Activated T-helper 17 cell treated with anti-CD3 and anti-CD28 coated beads, Interleukin-2, amount 50 U/mL, for 72 hours (primary cell): ENCODE results near the gene MRPL2. TPM values are rescaled to one million over a fixed set of nuclear protein-coding genes. Genes with fewer than 3 reads are reported as not detected.

Source experiments
- ATAC-seq: fragments of 150-1000 bp; cut with Tn5 transposase; replicated peaks from 2 replicates; pipeline ENCODE4 v1.10.0; 2021; ENCODE audit warnings: mild to moderate bottlenecking, moderate library complexity
- H3K27ac Mint-ChIP-seq: one replicate; pipeline ENCODE4 v1.8.0; 2022; ENCODE audit warnings: mixed read lengths
- H3K27me3 Mint-ChIP-seq: one replicate; pipeline ENCODE4 v1.8.0; 2022; ENCODE audit warnings: mixed read lengths
- H3K36me3 Mint-ChIP-seq: one replicate; pipeline ENCODE4 v1.8.0; 2022; ENCODE audit warnings: low read depth, mild to moderate bottlenecking, mixed read lengths
- H3K4me1 Mint-ChIP-seq: one replicate; pipeline ENCODE4 v1.8.0; 2022; ENCODE audit warnings: mixed read lengths
- H3K4me3 Mint-ChIP-seq: one replicate; pipeline ENCODE4 v1.8.0; 2022; ENCODE audit warnings: mild to moderate bottlenecking, mixed read lengths
- H3K9me3 Mint-ChIP-seq: one replicate; pipeline ENCODE4 v1.8.0; 2022; ENCODE audit warnings: mixed read lengths
- total RNA-seq, 2 donors: library from RNA; stranded (reverse); gene quantifications; one replicate each; pipeline ENCODE4 v1.2.3, GENCODE V29; 2022

MRPL2 gene
- total RNA-seq = 10 to 100 TPM; 65.2 to 67.3 TPM

GRCh38 chr6:43059168-43060033, at the start of gene MRPL2, which contains the start of gene KLC4:
MRPL2 (minus strand) TSS chr6:43059434; CDS start chr6:43059381, 53 bp downstream.
KLC4 (plus strand) TSS chr6:43059631; CDS start chr6:43061336, 1,705 bp downstream.
- peaks cover 20% of the 10 kb centered on the region for H3K4me1 Mint-ChIP-seq

GRCh38 chr6:43107344-43108062, 48.3 kb upstream of the MRPL2 start:
- Mint-ChIP-seq H3K27ac (no peak overlapping the region), H3K36me3 (no peaks in the 10 kb centered on the region), H3K27me3 (no peaks in the 10 kb centered on the region), H3K4me1 (no peaks in the 10 kb centered on the region), H3K4me3 (no peak overlapping the region), H3K9me3 (no peaks in the 10 kb centered on the region)
- no peak for ATAC-seq

More at GRCh38 chr6:43059168-43060033, at the start of gene MRPL2, which contains the start of gene KLC4:
- Mint-ChIP-seq H3K9me3 (no peaks in the 10 kb centered on the region), H3K27me3 (no peaks in the 10 kb centered on the region), H3K36me3 (peaks cover 54% of the 10 kb centered on the region), H3K4me3 (peak within 1 kb of the TSS; percentile 95), H3K27ac (peak within 1 kb of the TSS; percentile 98)
- ATAC-seq = peak; percentile 97

- no peak for ATAC-seq
- no peaks in the 10 kb centered on the region for H3K4me1 Mint-ChIP-seq
- H3K4me3 Mint-ChIP-seq = no peak overlapping the region
- no peak overlapping the region for H3K27ac Mint-ChIP-seq
- no peaks in the 10 kb centered on the region for H3K9me3 Mint-ChIP-seq
- no peaks in the 10 kb centered on the region for H3K27me3 Mint-ChIP-seq
- no peaks in the 10 kb centered on the region for H3K36me3 Mint-ChIP-seq
Measured at GRCh38 chr6:43105538-43106222, 46.4 kb upstream of the MRPL2 start.

GRCh38 chr6:43103253-43103876, 44.1 kb upstream of the MRPL2 start:
- ATAC-seq = no peak
- Mint-ChIP-seq H3K4me1 (no peaks in the 10 kb centered on the region), H3K27ac (no peak overlapping the region), H3K36me3 (no peaks in the 10 kb centered on the region), H3K9me3 (no peaks in the 10 kb centered on the region), H3K4me3 (no peak overlapping the region), H3K27me3 (no peaks in the 10 kb centered on the region)

- Mint-ChIP-seq H3K4me3 (no peak overlapping the region), H3K4me1 (no peaks in the 10 kb centered on the region), H3K9me3 (no peaks in the 10 kb centered on the region), H3K36me3 (no peaks in the 10 kb centered on the region), H3K27me3 (no peaks in the 10 kb centered on the region), H3K27ac (no peak overlapping the region)
- ATAC-seq = no peak
Measured at GRCh38 chr6:43101497-43101896, 42.3 kb upstream of the MRPL2 start.

- no peaks in the 10 kb centered on the region for H3K27me3 Mint-ChIP-seq
- H3K27ac Mint-ChIP-seq = no peak overlapping the region
- H3K4me3 Mint-ChIP-seq = no peak overlapping the region
- no peaks in the 10 kb centered on the region for H3K9me3 Mint-ChIP-seq
- H3K36me3 Mint-ChIP-seq = no peaks in the 10 kb centered on the region
- H3K4me1 Mint-ChIP-seq = peaks cover 10% of the 10 kb centered on the region
- no peak for ATAC-seq
Measured at GRCh38 chr6:43097502-43097901, 38.3 kb upstream of the MRPL2 start.

- Mint-ChIP-seq H3K9me3 (no peaks in the 10 kb centered on the region), H3K27ac (no peak overlapping the region), H3K36me3 (no peaks in the 10 kb centered on the region), H3K4me3 (no peak overlapping the region), H3K27me3 (no peaks in the 10 kb centered on the region), H3K4me1 (peaks cover 11% of the 10 kb centered on the region)
- no peak for ATAC-seq
Measured at GRCh38 chr6:43097098-43097489, 37.9 kb upstream of the MRPL2 start.

GRCh38 chr6:43096451-43097097, 37.3 kb upstream of the MRPL2 start:
- Mint-ChIP-seq H3K4me3 (no peak overlapping the region), H3K9me3 (no peaks in the 10 kb centered on the region), H3K27ac (no peak overlapping the region), H3K4me1 (peaks cover 11% of the 10 kb centered on the region), H3K27me3 (no peaks in the 10 kb centered on the region), H3K36me3 (no peaks in the 10 kb centered on the region)
- no peak for ATAC-seq

- H3K9me3 Mint-ChIP-seq = no peaks in the 10 kb centered on the region
- no peaks in the 10 kb centered on the region for H3K27me3 Mint-ChIP-seq
- ATAC-seq = no peak
- H3K4me1 Mint-ChIP-seq = peaks cover 11% of the 10 kb centered on the region
- no peak overlapping the region for H3K4me3 Mint-ChIP-seq
- no peak overlapping the region for H3K27ac Mint-ChIP-seq
- no peaks in the 10 kb centered on the region for H3K36me3 Mint-ChIP-seq
Measured at GRCh38 chr6:43095939-43096338, 36.7 kb upstream of the MRPL2 start.

- no peaks in the 10 kb centered on the region for H3K36me3 Mint-ChIP-seq
- peak; percentile 71 for ATAC-seq
- no peaks in the 10 kb centered on the region for H3K9me3 Mint-ChIP-seq
- peaks cover 14% of the 10 kb centered on the region for H3K4me1 Mint-ChIP-seq
- H3K27me3 Mint-ChIP-seq = no peaks in the 10 kb centered on the region
- peak overlapping the region; percentile 43 for H3K4me3 Mint-ChIP-seq
- H3K27ac Mint-ChIP-seq = peak overlapping the region; percentile 24
Measured at GRCh38 chr6:43093436-43094289, 34.4 kb upstream of the MRPL2 start.

GRCh38 chr6:43092635-43093034, 33.4 kb upstream of the MRPL2 start:
- Mint-ChIP-seq H3K4me3 (peak overlapping the region; percentile 43), H3K36me3 (no peaks in the 10 kb centered on the region), H3K27me3 (no peaks in the 10 kb centered on the region), H3K4me1 (peaks cover 14% of the 10 kb centered on the region), H3K27ac (peak overlapping the region; percentile 24), H3K9me3 (no peaks in the 10 kb centered on the region)
- ATAC-seq = no peak

GRCh38 chr6:43091436-43091991, 32.3 kb upstream of the MRPL2 start:
- no peaks in the 10 kb centered on the region for H3K27me3 Mint-ChIP-seq
- no peak overlapping the region for H3K27ac Mint-ChIP-seq
- H3K4me1 Mint-ChIP-seq = peaks cover 14% of the 10 kb centered on the region
- no peaks in the 10 kb centered on the region for H3K9me3 Mint-ChIP-seq
- no peak overlapping the region for H3K4me3 Mint-ChIP-seq
- ATAC-seq = no peak
- H3K36me3 Mint-ChIP-seq = no peaks in the 10 kb centered on the region

GRCh38 chr6:43091020-43091419, 31.8 kb upstream of the MRPL2 start:
- Mint-ChIP-seq H3K27me3 (no peaks in the 10 kb centered on the region), H3K4me3 (no peak overlapping the region), H3K4me1 (peaks cover 17% of the 10 kb centered on the region), H3K27ac (no peak overlapping the region), H3K36me3 (no peaks in the 10 kb centered on the region), H3K9me3 (no peaks in the 10 kb centered on the region)
- ATAC-seq = no peak
